Activated CD4-positive, alpha-beta T cell treated with anti-CD3 and anti-CD28 coated beads, Interleukin-2, amount 50 U/mL, for 48 hours (primary cell): ENCODE data around the gene WRAP73.
"Not testable (repeated sequence)": the region's sequence is repeated elsewhere in the genome, so short reads cannot be mapped to it uniquely, and the experiment has no call there.

ENCODE experiments used
- DNase-seq, 2 experiments: peaks; one replicate each; pipeline ENCODE4 v3.0.0-alpha.2; 2020

Gene WRAP73

GRCh38 chr1:3594706-3595377 lies 55.1 kb downstream of the WRAP73 start:
- DNase-seq, result no peak

GRCh38 chr1:3593745-3594144 lies 56.2 kb downstream of the WRAP73 start:
- no peak for DNase-seq

- no peak for DNase-seq
Observed at GRCh38 chr1:3593334-3593733, 56.6 kb downstream of the WRAP73 start.

- no peak for DNase-seq
Observed at GRCh38 chr1:3590951-3591865, 58.7 kb downstream of the WRAP73 start.

GRCh38 chr1:3590139-3590763 lies 59.7 kb downstream of the WRAP73 start:
- DNase-seq, result no peak

GRCh38 chr1:3588395-3588794 lies 61.5 kb downstream of the WRAP73 start:
- DNase-seq, result no peak

- no peak for DNase-seq
Observed at GRCh38 chr1:3586986-3587759, 62.7 kb downstream of the WRAP73 start.

GRCh38 chr1:3585940-3586568 lies 63.8 kb downstream of the WRAP73 start:
- DNase-seq, result no peak

GRCh38 chr1:3585353-3585868 lies 64.5 kb downstream of the WRAP73 start:
- not testable (repeated sequence) for DNase-seq

GRCh38 chr1:3584915-3585314 lies 65.0 kb downstream of the WRAP73 start:
- peak; percentile 5 to 8 for DNase-seq

GRCh38 chr1:3583751-3584150 lies 66.2 kb downstream of the WRAP73 start:
- DNase-seq, result not testable (repeated sequence)

- DNase-seq, result no peak
Observed at GRCh38 chr1:3581296-3582036, 68.4 kb downstream of the WRAP73 start.
